ENCODE data around the gene F12.
"Not testable (repeated sequence)": the region's sequence is repeated elsewhere in the genome, so short reads cannot be mapped to it uniquely, and the experiment has no call there.

Gene F12

GRCh38 chr5:177388521-177389052 lies 20.8 kb downstream of the F12 start:
- DNase-seq (ENCODE audit: low read depth, low spot score), result no peak

- no peak for DNase-seq (ENCODE audit: low read depth, low spot score)
Measured at GRCh38 chr5:177387405-177387804, 22.0 kb downstream of the F12 start.

- no peak for DNase-seq (ENCODE audit: low read depth, low spot score)
Measured at GRCh38 chr5:177386542-177386941, 22.8 kb downstream of the F12 start.

GRCh38 chr5:177385720-177386119 lies 23.6 kb downstream of the F12 start:
- DNase-seq (ENCODE audit: low read depth, low spot score), result no peak

- no peak for DNase-seq (ENCODE audit: low read depth, low spot score)
Measured at GRCh38 chr5:177384134-177384533, 25.2 kb downstream of the F12 start, which contains the start of gene SLC34A1. TSS of gene SLC34A1 (plus strand) at chr5:177384434. CDS start at chr5:177385742, 1,308 bp downstream.

- DNase-seq (ENCODE audit: low read depth, low spot score), result no peak
Measured at GRCh38 chr5:177383181-177383580, 26.2 kb downstream of the F12 start.

GRCh38 chr5:177382423-177383029 lies 26.8 kb downstream of the F12 start:
- no peak for DNase-seq (ENCODE audit: low read depth, low spot score)

GRCh38 chr5:177380805-177381126 lies 28.6 kb downstream of the F12 start:
- no peak for DNase-seq (ENCODE audit: low read depth, low spot score)

- DNase-seq (ENCODE audit: low read depth, low spot score), result no peak
Measured at GRCh38 chr5:177378884-177379883, 30.2 kb downstream of the F12 start.

- DNase-seq (ENCODE audit: low read depth, low spot score), result no peak
Measured at GRCh38 chr5:177377851-177378776, 31.2 kb downstream of the F12 start.

- no peak for DNase-seq (ENCODE audit: low read depth, low spot score)
Measured at GRCh38 chr5:177376107-177376506, 33.3 kb downstream of the F12 start.

GRCh38 chr5:177375516-177375915 lies 33.8 kb downstream of the F12 start:
- not testable (repeated sequence) for DNase-seq (ENCODE audit: low read depth, low spot score)

- no peak for DNase-seq (ENCODE audit: low read depth, low spot score)
Measured at GRCh38 chr5:177374211-177374610, 35.2 kb downstream of the F12 start.

GRCh38 chr5:177373806-177374205 lies 35.6 kb downstream of the F12 start:
- DNase-seq (ENCODE audit: low read depth, low spot score), result no peak

GRCh38 chr5:177372910-177373309 lies 36.5 kb downstream of the F12 start:
- DNase-seq (ENCODE audit: low read depth, low spot score), result no peak

GRCh38 chr5:177372034-177372896 lies 37.1 kb downstream of the F12 start:
- no peak for DNase-seq (ENCODE audit: low read depth, low spot score)

GRCh38 chr5:177371120-177372033 lies 38.0 kb downstream of the F12 start:
- DNase-seq (ENCODE audit: low read depth, low spot score), result no peak

- DNase-seq (ENCODE audit: low read depth, low spot score), result no peak
Measured at GRCh38 chr5:177370488-177371119, 38.8 kb downstream of the F12 start.

All from activated naive CD8-positive, alpha-beta T cell treated with anti-CD3 and anti-CD28 coated beads, Interleukin-2, amount 50 U/mL, for 16 hours (primary cell).